GM12878 (cell line): ENCODE data around the gene ENO2. TPM values are rescaled to one million over a fixed set of nuclear protein-coding genes. Genes with fewer than 3 reads are reported as not detected.
A peak's percentile ranks its signal among the peaks of the same experiment; 100 is the strongest.

Experiments
- ATAC-seq: fragments of 200-7000 bp; cut with Tn5 transposase; 3 replicates; pipeline ENCODE4 v1.9.1; 2020; ENCODE audit warnings: mild to moderate bottlenecking, moderate library complexity
- BruUV-seq: library from RNA; stranded (reverse); fragments of 400-500 nt; replicated peaks from 2 replicates; lab custom pipeline; 2021; lab: Mats Ljungman, UMichigan
- CTCF ChIA-PET: fragments of 300-600 bp; sonication (Branson Sonifier 250); formaldehyde crosslinking; extraction: SDS; loops from one replicate; lab custom pipeline; 2021; ENCODE audit warnings: inconsistent platforms; lab: Yijun Ruan, JAX
- POLR2A ChIA-PET: fragments of 350-600 bp; formaldehyde crosslinking; extraction: SDS; loops from one replicate; lab custom pipeline; 2021; ENCODE audit warnings: inconsistent platforms; lab: Charles Lee
- RAD21 ChIA-PET: fragments of 300-600 bp; sonication (Branson Sonifier 250); formaldehyde crosslinking; loops from one replicate; lab custom pipeline; 2023; ENCODE audit warnings: antibody characterized with exemption; ENCODE audit not compliant: unreplicated experiment; lab: Charles Lee
- SMC1A ChIA-PET: fragments of 300-600 bp; sonication (Branson Sonifier 250); formaldehyde crosslinking; loops from one replicate; lab custom pipeline; 2023; ENCODE audit not compliant: unreplicated experiment, uncharacterized antibody; lab: Charles Lee
- DNase-seq: peaks from one replicate; pipeline ENCODE4 v3.0.0-alpha.2; 2011; ENCODE audit warnings: low read depth, low spot score
- FAIRE-seq: peaks from 3 replicates; lab custom pipeline; 2011; peaks lifted over from hg19 to GRCh38; lab: Jason Lieb, UNC
- H2AFZ ChIP-seq: 2 replicates; pipeline ENCODE4 v1.6.0; 2011; ENCODE audit warnings: low read depth, low read length, control low read depth; ENCODE audit not compliant: control insufficient read depth
- H3K27ac ChIP-seq: 2 replicates; pipeline ENCODE4 v1.5.1; 2011; ENCODE audit warnings: control low read depth; ENCODE audit not compliant: control insufficient read depth, insufficient read depth
- H3K27me3 ChIP-seq, 2 experiments: replicated peaks in 1 of 2; 2 replicates each; pipeline versions ENCODE4 v1.6.0 to v1.6.1; 2011; ENCODE audit warnings: low read length in 1 of 2; ENCODE audit not compliant: control insufficient read depth in 2 of 2, insufficient read depth in 2 of 2
- H3K36me3 ChIP-seq, 2 experiments: 2 replicates each; pipeline ENCODE4 v1.5.1; 2011; ENCODE audit warnings: low read length in 1 of 2; ENCODE audit not compliant: control insufficient read depth in 2 of 2, insufficient read depth in 2 of 2
- H3K4me1 ChIP-seq: 2 replicates; pipeline ENCODE4 v1.6.1; 2011; ENCODE audit warnings: mild to moderate bottlenecking, low read length, moderate library complexity, mixed read lengths; ENCODE audit not compliant: control insufficient read depth, insufficient read depth
- H3K4me2 ChIP-seq: 2 replicates; pipeline ENCODE4 v1.6.0; 2011; ENCODE audit warnings: control low read depth; ENCODE audit not compliant: control insufficient read depth, insufficient read depth
- H3K4me3 ChIP-seq: fragments of 200-600 bp; sonication (generic); 2 replicates; pipeline ENCODE4 v1.5.1; 2016
- H3K79me2 ChIP-seq: 2 replicates; pipeline ENCODE4 v1.6.0; 2011; ENCODE audit warnings: low read length; ENCODE audit not compliant: control insufficient read depth, insufficient read depth
- H3K9ac ChIP-seq: 2 replicates; pipeline ENCODE4 v1.8.0; 2011; ENCODE audit warnings: low read length, control low read depth, mixed read lengths; ENCODE audit not compliant: control insufficient read depth, insufficient read depth
- H3K9me3 ChIP-seq: replicated peaks from 3 replicates; pipeline ENCODE4 v1.5.1; 2011; ENCODE audit warnings: mild to moderate bottlenecking, low read length; ENCODE audit not compliant: control insufficient read depth, insufficient read depth
- H4K20me1 ChIP-seq: 2 replicates; pipeline ENCODE4 v1.6.0; 2011; ENCODE audit not compliant: control insufficient read depth, insufficient read depth
- BRCA1 ChIP-seq: IDR thresholded peaks from 2 replicates; pipeline ENCODE4 v1.6.1; 2011; ENCODE audit warnings: low read depth, low read length, improper control_type of control experiment
- GATAD2B ChIP-seq: fragments of 450-650 bp; conservative IDR thresholded peaks from 2 replicates; pipeline ENCODE4 v1.6.1; 2017; ENCODE audit warnings: low read depth, mild to moderate bottlenecking, moderate library complexity
- NBN ChIP-seq: fragments of 450-650 bp; IDR thresholded peaks from 2 replicates; pipeline ENCODE4 v1.6.1; 2016
- NFXL1 ChIP-seq: fragments of 450-650 bp; IDR thresholded peaks from 2 replicates; pipeline ENCODE4 v1.6.1; 2017; ENCODE audit warnings: antibody characterized with exemption, mild to moderate bottlenecking, borderline replicate concordance
- NR2C1 ChIP-seq: fragments of 450-650 bp; IDR thresholded peaks from 2 replicates; pipeline ENCODE4 v1.6.1; 2017; ENCODE audit warnings: antibody characterized with exemption, mild to moderate bottlenecking, moderate library complexity
- SIX5 ChIP-seq: IDR thresholded peaks from 2 replicates; pipeline ENCODE4 v1.6.1; 2011; ENCODE audit warnings: mild to moderate bottlenecking, low read depth, low read length, moderate library complexity; ENCODE audit not compliant: severe bottlenecking
- SPI1 ChIP-seq: IDR thresholded peaks from 2 replicates; pipeline ENCODE4 v1.6.1; 2011; ENCODE audit warnings: low read depth, mild to moderate bottlenecking, low read length, moderate library complexity, borderline replicate concordance; ENCODE audit not compliant: insufficient read depth
- TAF1 ChIP-seq: IDR thresholded peaks from 2 replicates; pipeline ENCODE4 v1.6.1; 2011; ENCODE audit warnings: mild to moderate bottlenecking, low read depth, low read length, borderline replicate concordance
- TARDBP ChIP-seq: IDR thresholded peaks from 2 replicates; pipeline ENCODE4 v1.6.1; 2016; ENCODE audit warnings: borderline replicate concordance
- TCF7 ChIP-seq: IDR thresholded peaks from 2 replicates; pipeline ENCODE4 v1.6.1; 2014; ENCODE audit warnings: antibody characterized with exemption, borderline replicate concordance
- ZNF24 ChIP-seq: fragments of 450-650 bp; IDR thresholded peaks from 2 replicates; pipeline ENCODE4 v1.6.1; 2017; ENCODE audit warnings: antibody characterized with exemption, mild to moderate bottlenecking
- WGBS: methylation state at CpG from one replicate; pipeline ENCODE4 v1.1.6; 2016; ENCODE audit warnings: low lambda C conversion rate; ENCODE audit not compliant: insufficient replicate concordance, insufficient coverage; ENCODE audit errors: missing lambda C conversion rate; 5-methylcytosine and 5-hydroxymethylcytosine counted together
- in situ Hi-C: fragments of 300-500 bp; cut with MboI; formaldehyde crosslinking; loops from 9 replicates; pipeline ENCODE4 v1.14.3; 2018; ENCODE audit warnings: mixed read lengths
- intact Hi-C: fragments of 100-400 bp; cut with micrococcal nuclease; formaldehyde crosslinking; loops from one replicate; pipeline ENCODE4 v1.14.2; 2022; ENCODE audit not compliant: unreplicated experiment
- polyA plus RNA-seq, 11 experiments: library from polyadenylated mRNA; depleted of rRNA in 4 of 11; unstranded in 6 of 11; stranded (reverse) in 5 of 11; fragments of >200 nt; fragmentation: Nextera tagmentation in 4 of 11; fragmentation: Illumina TruSeq in 1 of 11; extraction: Ambion mirVana in 4 of 11; extraction: Trizol in 1 of 11; gene quantifications; 1 replicate in 1 of 11; 2 replicates in 10 of 11; pipeline versions ENCODE4 v1.2.1 to v1.2.3, GENCODE V29; 2011 to 2016; ENCODE audit warnings: inconsistent platforms in 2 of 11, missing spikeins in 2 of 11, low read depth in 1 of 11
- total RNA-seq, 4 experiments: library from RNA; depleted of rRNA in 3 of 4; stranded (reverse); fragments of >200 nt in 3 of 4; fragmentation: Illumina TruSeq in 1 of 4; extraction: Trizol in 1 of 4; gene quantifications; 2 replicates each; pipeline versions ENCODE4 v1.2.1 to v1.2.3, GENCODE V29; 2013 to 2021
- TF ChIP-seq, protein P1 (sequence below): fragments of 450-650 bp; IDR thresholded peaks from 2 replicates; pipeline ENCODE4 v1.6.1; 2017; ENCODE audit warnings: borderline replicate concordance
- TF ChIP-seq, protein P2 (sequence below): fragments of 450-650 bp; IDR thresholded peaks from 2 replicates; pipeline ENCODE4 v1.6.1; 2016; ENCODE audit warnings: mild to moderate bottlenecking
- TF ChIP-seq, protein P3 (sequence below): IDR thresholded peaks from 2 replicates; pipeline ENCODE4 v1.6.1; 2012; ENCODE audit warnings: low read depth, low read length, improper control_type of control experiment
- TF ChIP-seq, protein P4 (sequence below): fragments of 450-650 bp; IDR thresholded peaks from 2 replicates; pipeline ENCODE4 v1.6.1; 2017; ENCODE audit warnings: mild to moderate bottlenecking

ENO2 gene
- total and polyA plus RNA-seq, 10 of the 15 experiments (the other 5 are each of a cell fraction or from before 2014, with no cell fraction given), result 24.8 to 196 (median 43.1) TPM

DNA sequence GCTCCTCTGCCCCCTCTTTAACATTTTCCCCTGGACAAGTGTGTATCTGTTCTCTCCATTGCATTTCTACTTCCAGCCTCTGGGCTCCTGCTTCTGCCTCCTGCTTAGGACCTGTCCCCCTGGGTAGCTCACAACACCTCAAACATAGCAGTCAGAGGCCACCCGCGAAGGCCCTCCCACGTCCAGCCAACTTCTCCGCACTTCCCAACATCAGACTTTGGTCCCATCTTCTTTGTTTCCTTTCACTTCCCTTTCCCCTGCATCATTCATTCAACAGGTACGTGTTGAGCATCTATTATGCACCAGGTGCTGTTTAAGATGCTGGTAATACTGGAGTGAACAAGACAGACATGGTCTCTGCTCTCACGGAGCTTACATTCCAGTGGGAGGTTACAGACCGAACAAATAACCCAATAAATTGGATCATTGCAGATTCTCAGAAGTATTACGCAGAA lies 32.6 kb downstream of the ENO2 start:
- H3K9ac ChIP-seq, result peak overlapping the region; percentile 90
- 22% methylated on average over 8 of the region's 8 CpGs for WGBS
- no TSS peak for BruUV-seq
- intact Hi-C loops, result no loop called here
- ChIA-PET SMC1A (interaction anchor here (0.6 to 11.6 kb wide), 6 partner anchors 13 to 165 kb away, joined by 3 to 395 read pairs (median 36); partner anchors contain the start of gene C1RL), RAD21 (interaction anchor here (0.6 to 7.0 kb wide), 8 partner anchors 13 to 163 kb away, joined by 3 to 426 read pairs (median 5); partner anchors contain the start of genes C1RL and LPCAT3), POLR2A (interaction anchor here (0.7 to 17.8 kb wide), 10 partner anchors 9 to 163 kb away, joined by 3 to 524 read pairs (median 4); partner anchors contain the start of genes C1RL, CDCA3, LPCAT3 and USP5), CTCF (interaction anchor here (0.8 to 11.6 kb wide), 10 partner anchors 14 to 165 kb away, joined by 3 to 645 read pairs (median 14); partner anchors contain the start of genes C1R, C1RL and LPCAT3)
- in situ Hi-C loops, result no loop called here
- peak overlapping the region; percentile 61 for H3K4me2 ChIP-seq
- no peak overlapping the region for H2AFZ ChIP-seq
- FAIRE-seq (no peak), ATAC-seq (no peak), DNase-seq (no peak)
- H3K27ac ChIP-seq, result peak overlapping the region; percentile 91
- peaks cover 0 to 8% of the 10 kb centered on the region in 2 experiments; a peak in 1 of 4 replicates for H3K36me3 ChIP-seq
- H3K4me3 ChIP-seq, result peak overlapping the region; percentile 78
- H3K4me1 ChIP-seq, result peaks cover 51% of the 10 kb centered on the region
- H3K27me3 ChIP-seq, result no peaks in the 10 kb centered on the region
- H3K79me2 ChIP-seq, result peaks cover 52% of the 10 kb centered on the region
- H4K20me1 ChIP-seq, result no peaks in the 10 kb centered on the region
- H3K9me3 ChIP-seq, result no peaks in the 10 kb centered on the region
- TF ChIP-seq BRCA1, result no peak
- TF ChIP-seq, protein P1, sequence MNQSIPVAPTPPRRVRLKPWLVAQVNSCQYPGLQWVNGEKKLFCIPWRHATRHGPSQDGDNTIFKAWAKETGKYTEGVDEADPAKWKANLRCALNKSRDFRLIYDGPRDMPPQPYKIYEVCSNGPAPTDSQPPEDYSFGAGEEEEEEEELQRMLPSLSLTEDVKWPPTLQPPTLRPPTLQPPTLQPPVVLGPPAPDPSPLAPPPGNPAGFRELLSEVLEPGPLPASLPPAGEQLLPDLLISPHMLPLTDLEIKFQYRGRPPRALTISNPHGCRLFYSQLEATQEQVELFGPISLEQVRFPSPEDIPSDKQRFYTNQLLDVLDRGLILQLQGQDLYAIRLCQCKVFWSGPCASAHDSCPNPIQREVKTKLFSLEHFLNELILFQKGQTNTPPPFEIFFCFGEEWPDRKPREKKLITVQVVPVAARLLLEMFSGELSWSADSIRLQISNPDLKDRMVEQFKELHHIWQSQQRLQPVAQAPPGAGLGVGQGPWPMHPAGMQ, result no peak
- TF ChIP-seq SPI1, result peak; percentile 50; the same call in 1 of the 2 replicates
- no peak for TF ChIP-seq NFXL1
- no peak for TF ChIP-seq SIX5
- TF ChIP-seq NR2C1, result no peak
- TF ChIP-seq, protein P2, sequence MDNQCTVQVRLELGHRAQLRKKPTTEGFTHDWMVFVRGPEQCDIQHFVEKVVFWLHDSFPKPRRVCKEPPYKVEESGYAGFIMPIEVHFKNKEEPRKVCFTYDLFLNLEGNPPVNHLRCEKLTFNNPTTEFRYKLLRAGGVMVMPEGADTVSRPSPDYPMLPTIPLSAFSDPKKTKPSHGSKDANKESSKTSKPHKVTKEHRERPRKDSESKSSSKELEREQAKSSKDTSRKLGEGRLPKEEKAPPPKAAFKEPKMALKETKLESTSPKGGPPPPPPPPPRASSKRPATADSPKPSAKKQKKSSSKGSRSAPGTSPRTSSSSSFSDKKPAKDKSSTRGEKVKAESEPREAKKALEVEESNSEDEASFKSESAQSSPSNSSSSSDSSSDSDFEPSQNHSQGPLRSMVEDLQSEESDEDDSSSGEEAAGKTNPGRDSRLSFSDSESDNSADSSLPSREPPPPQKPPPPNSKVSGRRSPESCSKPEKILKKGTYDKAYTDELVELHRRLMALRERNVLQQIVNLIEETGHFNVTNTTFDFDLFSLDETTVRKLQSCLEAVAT, result no peak; the same call in 1 of the 2 replicates
- TF ChIP-seq NBN, result 0 out of 2 replicates have a peak, but pooled peaks have one; percentile 7
- TF ChIP-seq, protein P3, sequence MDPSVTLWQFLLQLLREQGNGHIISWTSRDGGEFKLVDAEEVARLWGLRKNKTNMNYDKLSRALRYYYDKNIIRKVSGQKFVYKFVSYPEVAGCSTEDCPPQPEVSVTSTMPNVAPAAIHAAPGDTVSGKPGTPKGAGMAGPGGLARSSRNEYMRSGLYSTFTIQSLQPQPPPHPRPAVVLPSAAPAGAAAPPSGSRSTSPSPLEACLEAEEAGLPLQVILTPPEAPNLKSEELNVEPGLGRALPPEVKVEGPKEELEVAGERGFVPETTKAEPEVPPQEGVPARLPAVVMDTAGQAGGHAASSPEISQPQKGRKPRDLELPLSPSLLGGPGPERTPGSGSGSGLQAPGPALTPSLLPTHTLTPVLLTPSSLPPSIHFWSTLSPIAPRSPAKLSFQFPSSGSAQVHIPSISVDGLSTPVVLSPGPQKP, result no peak
- TF ChIP-seq, protein P4, sequence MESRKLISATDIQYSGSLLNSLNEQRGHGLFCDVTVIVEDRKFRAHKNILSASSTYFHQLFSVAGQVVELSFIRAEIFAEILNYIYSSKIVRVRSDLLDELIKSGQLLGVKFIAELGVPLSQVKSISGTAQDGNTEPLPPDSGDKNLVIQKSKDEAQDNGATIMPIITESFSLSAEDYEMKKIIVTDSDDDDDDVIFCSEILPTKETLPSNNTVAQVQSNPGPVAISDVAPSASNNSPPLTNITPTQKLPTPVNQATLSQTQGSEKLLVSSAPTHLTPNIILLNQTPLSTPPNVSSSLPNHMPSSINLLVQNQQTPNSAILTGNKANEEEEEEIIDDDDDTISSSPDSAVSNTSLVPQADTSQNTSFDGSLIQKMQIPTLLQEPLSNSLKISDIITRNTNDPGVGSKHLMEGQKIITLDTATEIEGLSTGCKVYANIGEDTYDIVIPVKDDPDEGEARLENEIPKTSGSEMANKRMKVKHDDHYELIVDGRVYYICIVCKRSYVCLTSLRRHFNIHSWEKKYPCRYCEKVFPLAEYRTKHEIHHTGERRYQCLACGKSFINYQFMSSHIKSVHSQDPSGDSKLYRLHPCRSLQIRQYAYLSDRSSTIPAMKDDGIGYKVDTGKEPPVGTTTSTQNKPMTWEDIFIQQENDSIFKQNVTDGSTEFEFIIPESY, result no peak
- peak; percentile 92 for TF ChIP-seq ZNF24
- no peak for TF ChIP-seq GATAD2B
- no peak for TF ChIP-seq TARDBP
- TF ChIP-seq TAF1, result no peak
- no peak for TF ChIP-seq TCF7
